Measurements from ENCODE around the gene CHST12. TPM values are rescaled to one million over a fixed set of nuclear protein-coding genes. Genes with fewer than 3 reads are reported as not detected.

CHST12 gene
- polyA plus RNA-seq, 2 of the 4 experiments (the other 2 are of a cell fraction): 5.6 to 12.0 TPM

GRCh38 chr7:2371329-2371728 lies 32.1 kb upstream of the CHST12 start:
- TF ChIP-seq E2F6 (IDR thresholded peaks at IDR 0.05; ENCODE audit: borderline replicate concordance, low read depth) (no peak), GATA3 (IDR thresholded peaks at IDR 0.05; ENCODE audit: borderline replicate concordance) (no peak), RCOR1 (IDR thresholded peaks at IDR 0.05; ENCODE audit: low read depth, low read length) (no peak), JUN (IDR thresholded peaks at IDR 0.05) (no peak), RARB (CRISPR knock-in tag; IDR thresholded peaks at IDR 0.05) (no peak), HDAC2 (IDR thresholded peaks at IDR 0.05) (no peak), HEYL (CRISPR knock-in tag; IDR thresholded peaks at IDR 0.05) (no peak), FOSL2 (IDR thresholded peaks at IDR 0.05) (no peak), FOSL2 (CRISPR knock-in tag; IDR thresholded peaks at IDR 0.05) (no peak), EP300 (IDR thresholded peaks at IDR 0.05) (no peak), ATOH8 (CRISPR knock-in tag; IDR thresholded peaks at IDR 0.05; ENCODE audit: low read depth) (no peak), ZSCAN20 (CRISPR knock-in tag; IDR thresholded peaks at IDR 0.05) (no peak), BHLHE40 (IDR thresholded peaks at IDR 0.05; ENCODE audit: low read depth, low read length) (no peak), TFCP2L1 (CRISPR knock-in tag; IDR thresholded peaks at IDR 0.05) (no peak), ZC3H11A (IDR thresholded peaks at IDR 0.05) (no peak), REST (IDR thresholded peaks at IDR 0.05) (no peak), NR3C1 (IDR thresholded peaks at IDR 0.05) (no peak), EHF (CRISPR knock-in tag; IDR thresholded peaks at IDR 0.05) (no peak), CHD2 (IDR thresholded peaks at IDR 0.05; ENCODE audit: low read length, partially characterized antibody) (no peak), MAFK (IDR thresholded peaks at IDR 0.05; ENCODE audit: partially characterized antibody) (no peak)
- FAIRE-seq: no peak
- WGBS (ENCODE audit: missing lambda C conversion rate): 84% methylated on average over 8 of the region's 8 CpGs

GRCh38 chr7:2372724-2373123 lies 30.7 kb upstream of the CHST12 start:
- H3K27ac ChIP-seq: no peak overlapping the region
- ATAC-seq (peak in 1 of 2 experiments; percentile 6; a peak in 2 of 6 replicates), FAIRE-seq (no peak), DNase-seq (ENCODE audit: low read depth in 1 of 2, low spot score in 1 of 2) (no peak)
- 93% methylated on average over 14 of the region's 14 CpGs for WGBS (ENCODE audit: missing lambda C conversion rate)
- POLR2A ChIA-PET: no interaction called here
- no peaks in the 10 kb centered on the region for H3K9me3 ChIP-seq
- no peak overlapping the region for H3K4me2 ChIP-seq
- CTCF ChIA-PET: interaction anchor here (0.8 kb wide), 1 partner anchor 11 kb away, joined by 3 read pairs; no protein-coding TSS in a partner anchor
- TF ChIP-seq FOXS1 (CRISPR knock-in tag; IDR thresholded peaks at IDR 0.05) (no peak), EHF (CRISPR knock-in tag; IDR thresholded peaks at IDR 0.05) (no peak), HOXA7 (CRISPR knock-in tag; IDR thresholded peaks at IDR 0.05) (no peak), ATOH8 (CRISPR knock-in tag; IDR thresholded peaks at IDR 0.05; ENCODE audit: low read depth) (no peak), RARB (CRISPR knock-in tag; IDR thresholded peaks at IDR 0.05) (no peak), NR3C1 (IDR thresholded peaks at IDR 0.05) (no peak), HOXB5 (CRISPR knock-in tag; IDR thresholded peaks at IDR 0.05) (no peak), HEYL (CRISPR knock-in tag; IDR thresholded peaks at IDR 0.05) (no peak), TFCP2L1 (CRISPR knock-in tag; IDR thresholded peaks at IDR 0.05) (no peak), E2F6 (IDR thresholded peaks at IDR 0.05; ENCODE audit: borderline replicate concordance, low read depth) (no peak), HOXB13 (CRISPR knock-in tag; IDR thresholded peaks at IDR 0.05; ENCODE audit: low read depth) (no peak), POLR2A (IDR thresholded peaks at IDR 0.05; ENCODE audit: low read length) (no peak), CHD4 (IDR thresholded peaks at IDR 0.05; ENCODE audit: borderline replicate concordance) (no peak), RAD21 (conservative IDR thresholded peaks at IDR 0.05 in 1 of 2, IDR thresholded peaks at IDR 0.05 in 1 of 2) (no peak), PBX3 (IDR thresholded peaks at IDR 0.05) (no peak), USF2 (IDR thresholded peaks at IDR 0.05) (no peak)
- H3K4me1 ChIP-seq: no peaks in the 10 kb centered on the region
- no peak overlapping the region for H3K4me3 ChIP-seq

More at GRCh38 chr7:2371329-2371728, 32.1 kb upstream of the CHST12 start:
- CTCF ChIA-PET: no interaction called here
- Histone ChIP-seq H3K27ac (no peak overlapping the region), H3K4me2 (no peak overlapping the region), H3K9me3 (no peaks in the 10 kb centered on the region), H3K4me1 (no peaks in the 10 kb centered on the region), H3K4me3 (no peak overlapping the region)
- no peak for DNase-seq (ENCODE audit: low read depth in 1 of 2, low spot score in 1 of 2)
- POLR2A ChIA-PET: no interaction called here
- no peak for ATAC-seq

Data from A549 (cell line).